ENCODE results near the gene CYP46A1. TPM values are rescaled to one million over a fixed set of nuclear protein-coding genes. Genes with fewer than 3 reads are reported as not detected.

CYP46A1 gene
- total and polyA plus RNA-seq, 2 donors from 2014 or later = 0.82 to 2.5 TPM

DNA sequence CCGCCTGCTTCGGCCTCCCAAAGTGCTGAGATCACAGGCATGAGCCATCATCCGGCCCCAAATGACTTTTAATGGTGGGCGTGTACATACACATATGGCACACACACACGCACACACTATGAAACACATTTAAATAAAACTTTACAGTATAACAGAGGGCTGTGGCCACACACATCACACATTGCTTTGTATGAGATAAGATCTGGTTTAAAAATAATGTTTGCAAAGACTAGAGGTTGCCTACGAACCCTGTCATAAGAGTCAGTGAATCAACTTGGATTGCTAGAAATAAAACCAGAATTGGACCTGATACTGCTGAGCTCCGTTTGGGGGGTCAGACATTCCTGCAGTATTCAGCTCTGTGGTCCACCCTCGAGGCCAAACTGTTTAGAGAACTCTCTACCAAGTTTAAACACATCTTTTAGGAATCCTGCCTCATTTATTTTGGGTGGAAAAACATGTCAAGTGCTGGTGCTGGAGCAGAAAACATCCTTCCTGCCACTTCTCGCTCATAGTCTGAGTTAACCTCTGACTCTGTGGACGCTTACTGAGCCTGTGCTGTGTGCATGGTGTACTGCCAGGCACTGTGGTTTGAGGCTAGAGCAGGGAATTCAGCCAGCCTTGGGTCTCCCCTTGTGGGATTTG is 61.3 kb downstream of the CYP46A1 start:
- DNase-seq = peak in 1 of 5 donors; percentile 52
- FAIRE-seq = no peak
- Histone ChIP-seq H3K4me1 (ENCODE audit: control insufficient read depth in 2 of 3, insufficient read depth in 2 of 3, low read depth in 1 of 3, low read length in 3 of 3) (peaks cover 0 to 26% (median 15%) of the 10 kb centered on the region in 3 donors), H3K27ac (ENCODE audit: low read depth in 2 of 2, low read length in 2 of 2) (peak overlapping the region; percentile 32 to 41), H3K36me3 (ENCODE audit: control insufficient read depth in 2 of 3, insufficient read depth in 3 of 3, low read length in 3 of 3) (no peaks in the 10 kb centered on the region), H3K9ac (ENCODE audit: low read length in 3 of 3) (no peak overlapping the region), H3K27me3 (ENCODE audit: control insufficient read depth, insufficient read depth, low read length) (no peaks in the 10 kb centered on the region), H3K4me3 (ENCODE audit: low read length in 3 of 3) (no peak overlapping the region), H3K9me3 (ENCODE audit: control insufficient read depth in 2 of 3, insufficient read depth in 1 of 3, low read length in 3 of 3) (no peaks in the 10 kb centered on the region)
- intact Hi-C loops (cut with DNase I) = no loop called here
- TF ChIP-seq, protein P1, sequence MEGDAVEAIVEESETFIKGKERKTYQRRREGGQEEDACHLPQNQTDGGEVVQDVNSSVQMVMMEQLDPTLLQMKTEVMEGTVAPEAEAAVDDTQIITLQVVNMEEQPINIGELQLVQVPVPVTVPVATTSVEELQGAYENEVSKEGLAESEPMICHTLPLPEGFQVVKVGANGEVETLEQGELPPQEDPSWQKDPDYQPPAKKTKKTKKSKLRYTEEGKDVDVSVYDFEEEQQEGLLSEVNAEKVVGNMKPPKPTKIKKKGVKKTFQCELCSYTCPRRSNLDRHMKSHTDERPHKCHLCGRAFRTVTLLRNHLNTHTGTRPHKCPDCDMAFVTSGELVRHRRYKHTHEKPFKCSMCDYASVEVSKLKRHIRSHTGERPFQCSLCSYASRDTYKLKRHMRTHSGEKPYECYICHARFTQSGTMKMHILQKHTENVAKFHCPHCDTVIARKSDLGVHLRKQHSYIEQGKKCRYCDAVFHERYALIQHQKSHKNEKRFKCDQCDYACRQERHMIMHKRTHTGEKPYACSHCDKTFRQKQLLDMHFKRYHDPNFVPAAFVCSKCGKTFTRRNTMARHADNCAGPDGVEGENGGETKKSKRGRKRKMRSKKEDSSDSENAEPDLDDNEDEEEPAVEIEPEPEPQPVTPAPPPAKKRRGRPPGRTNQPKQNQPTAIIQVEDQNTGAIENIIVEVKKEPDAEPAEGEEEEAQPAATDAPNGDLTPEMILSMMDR (IDR thresholded peaks at IDR 0.05; ENCODE audit: borderline replicate concordance, extremely low read depth, insufficient read depth) = no peak

DNA sequence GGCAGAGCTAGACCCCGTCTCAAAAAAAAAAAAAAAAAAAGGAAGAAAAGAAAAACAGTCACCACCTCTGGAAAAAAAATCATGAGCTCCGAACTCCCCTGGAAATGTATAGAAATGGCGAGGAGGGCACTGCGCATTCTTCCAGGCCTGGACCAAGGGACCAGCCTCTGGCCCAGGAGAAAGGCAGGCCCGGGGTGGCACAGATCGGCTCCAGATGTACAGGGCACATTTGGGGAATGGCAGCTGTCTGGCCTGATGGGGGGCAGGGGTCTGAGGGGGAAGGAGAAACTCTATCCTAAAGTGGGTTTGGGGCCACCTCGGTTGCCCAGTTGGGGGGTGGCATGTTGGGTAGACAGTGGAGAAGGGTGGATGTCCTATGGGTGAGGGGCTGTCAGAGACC is 63.1 kb downstream of the CYP46A1 start:
- no peaks in the 10 kb centered on the region for H3K27me3 ChIP-seq (ENCODE audit: control insufficient read depth, insufficient read depth, low read length)
- H3K9ac ChIP-seq (ENCODE audit: low read length in 3 of 3) = no peak overlapping the region
- no peak overlapping the region for H3K4me3 ChIP-seq (ENCODE audit: low read length in 3 of 3)
- peaks cover 2 to 33% (median 15%) of the 10 kb centered on the region in 3 donors for H3K4me1 ChIP-seq (ENCODE audit: control insufficient read depth in 2 of 3, insufficient read depth in 2 of 3, low read depth in 1 of 3, low read length in 3 of 3)
- TF ChIP-seq, protein P1 (IDR thresholded peaks at IDR 0.05; ENCODE audit: borderline replicate concordance, extremely low read depth, insufficient read depth) = no peak
- DNase-seq (peak in 1 of 5 donors; percentile 64), FAIRE-seq (no peak)
- H3K36me3 ChIP-seq (ENCODE audit: control insufficient read depth in 2 of 3, insufficient read depth in 3 of 3, low read length in 3 of 3) = no peaks in the 10 kb centered on the region
- intact Hi-C loops (cut with DNase I) = no loop called here
- H3K27ac ChIP-seq (ENCODE audit: low read depth in 2 of 2, low read length in 2 of 2) = no peak overlapping the region
- no peaks in the 10 kb centered on the region for H3K9me3 ChIP-seq (ENCODE audit: control insufficient read depth in 2 of 3, insufficient read depth in 1 of 3, low read length in 3 of 3)

DNA sequence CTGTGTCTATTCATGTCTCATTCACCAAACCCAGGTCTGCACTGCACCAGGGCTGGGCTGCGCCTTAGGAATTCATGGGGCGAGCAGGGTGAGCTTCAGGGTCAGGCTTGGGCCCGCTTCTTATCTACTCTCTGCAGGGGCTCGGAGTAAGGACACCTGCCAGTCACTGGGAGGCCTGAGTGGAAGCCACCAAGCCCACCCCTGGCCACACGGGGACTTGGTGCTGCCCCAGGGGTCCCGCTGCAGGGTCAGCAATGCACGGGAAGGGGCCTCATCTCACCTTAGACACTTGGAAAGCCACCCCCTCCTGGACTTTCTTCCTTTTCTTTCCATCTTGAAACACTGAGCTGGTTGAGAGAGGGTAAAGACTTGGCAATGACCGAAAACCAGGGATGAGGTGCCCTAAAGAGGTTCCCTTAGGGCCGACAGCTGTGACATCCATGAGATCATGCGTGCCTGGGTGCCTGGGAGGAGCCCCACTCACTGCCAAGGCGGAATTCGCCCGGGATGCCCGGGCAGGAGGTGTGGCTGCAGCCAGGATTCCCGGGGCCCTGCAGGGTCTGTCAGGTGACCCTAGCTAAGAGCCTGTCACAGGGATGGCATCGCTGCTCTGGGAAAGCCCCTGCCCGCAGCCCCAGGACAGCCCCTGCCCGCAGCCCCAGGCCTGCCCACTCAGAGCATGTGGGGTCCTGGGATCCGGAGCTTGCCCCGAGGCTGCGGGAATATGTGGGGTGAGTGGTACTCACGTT is 63.7 kb downstream of the CYP46A1 start:
- no peak overlapping the region for H3K27ac ChIP-seq (ENCODE audit: low read depth in 2 of 2, low read length in 2 of 2)

More for the DNA sequence above, 63.7 kb downstream of the CYP46A1 start:
- intact Hi-C loops (cut with DNase I) = no loop called here
- FAIRE-seq = no peak
- H3K9me3 ChIP-seq (ENCODE audit: control insufficient read depth in 2 of 3, insufficient read depth in 1 of 3, low read length in 3 of 3) = no peaks in the 10 kb centered on the region
- H3K4me1 ChIP-seq (ENCODE audit: control insufficient read depth in 2 of 3, insufficient read depth in 2 of 3, low read depth in 1 of 3, low read length in 3 of 3) = peaks cover 4 to 36% (median 15%) of the 10 kb centered on the region in 3 donors
- peak in 1 of 5 donors; percentile 71 for DNase-seq
- TF ChIP-seq, protein P1 (IDR thresholded peaks at IDR 0.05; ENCODE audit: borderline replicate concordance, extremely low read depth, insufficient read depth) = no peak
- no peaks in the 10 kb centered on the region for H3K36me3 ChIP-seq (ENCODE audit: control insufficient read depth in 2 of 3, insufficient read depth in 3 of 3, low read length in 3 of 3)
- no peak overlapping the region for H3K4me3 ChIP-seq (ENCODE audit: low read length in 3 of 3)
- H3K9ac ChIP-seq (ENCODE audit: low read length in 3 of 3) = no peak overlapping the region
- no peaks in the 10 kb centered on the region for H3K27me3 ChIP-seq (ENCODE audit: control insufficient read depth, insufficient read depth, low read length)
